Activated CD8-positive, alpha-beta T cell treated with anti-CD3 and anti-CD28 coated beads for 36 hours (primary cell): ENCODE measurements around the gene SCFD2. TPM values are rescaled to one million over a fixed set of nuclear protein-coding genes. Genes with fewer than 3 reads are reported as not detected.

Experiments used
- ATAC-seq: fragments of 200-7000 bp; cut with Tn5 transposase; one replicate; pipeline ENCODE4 v1.10.0; 2021; ENCODE audit warnings: mild to moderate bottlenecking, moderate library complexity
- CTCF ChIA-PET: fragments of 350-600 bp; sonication (Branson Sonifier 250); formaldehyde crosslinking; loops from one replicate; lab custom pipeline; 2021; ENCODE audit warnings: antibody characterized with exemption; lab: Charles Lee
- POLR2A ChIA-PET: fragments of 350-600 bp; sonication (Branson Sonifier 250); formaldehyde crosslinking; loops from one replicate; lab custom pipeline; 2021; ENCODE audit warnings: antibody characterized with exemption; lab: Charles Lee
- DNase-seq: peaks from one replicate; pipeline ENCODE4 v3.0.0-alpha.2; 2020
- H3K27ac Mint-ChIP-seq: one replicate; pipeline ENCODE4 v1.8.0; 2021; ENCODE audit warnings: mild to moderate bottlenecking, mixed read lengths
- H3K27me3 Mint-ChIP-seq: one replicate; pipeline ENCODE4 v1.8.0; 2021; ENCODE audit warnings: mixed read lengths
- H3K36me3 Mint-ChIP-seq: one replicate; pipeline ENCODE4 v1.8.0; 2021; ENCODE audit warnings: low read depth, mixed read lengths
- H3K4me1 Mint-ChIP-seq: one replicate; pipeline ENCODE4 v1.8.0; 2021; ENCODE audit warnings: low read depth, mixed read lengths
- H3K4me3 Mint-ChIP-seq: one replicate; pipeline ENCODE4 v1.8.0; 2021; ENCODE audit warnings: mild to moderate bottlenecking, moderate library complexity, mixed read lengths
- H3K9me3 Mint-ChIP-seq: one replicate; pipeline ENCODE4 v1.8.0; 2021; ENCODE audit warnings: mixed read lengths
- intact Hi-C: fragments of 100-400 bp; cut with micrococcal nuclease; formaldehyde crosslinking; loops from one replicate; pipeline ENCODE4 v1.10.0; 2022
- total RNA-seq, 2 experiments: library from RNA; stranded (reverse); gene quantifications; one replicate each; pipeline ENCODE4 v1.2.3, GENCODE V29; 2021
- TF ChIP-seq, protein P1 (sequence below): fragments of 200-600 bp; IDR thresholded peaks from one replicate; pipeline ENCODE4 v1.8.0; 2022; ENCODE audit warnings: antibody characterized with exemption, mild to moderate bottlenecking

The SCFD2 gene
- total RNA-seq, 2 experiments from 2014 or later = 21.4 to 22.1 TPM

DNA sequence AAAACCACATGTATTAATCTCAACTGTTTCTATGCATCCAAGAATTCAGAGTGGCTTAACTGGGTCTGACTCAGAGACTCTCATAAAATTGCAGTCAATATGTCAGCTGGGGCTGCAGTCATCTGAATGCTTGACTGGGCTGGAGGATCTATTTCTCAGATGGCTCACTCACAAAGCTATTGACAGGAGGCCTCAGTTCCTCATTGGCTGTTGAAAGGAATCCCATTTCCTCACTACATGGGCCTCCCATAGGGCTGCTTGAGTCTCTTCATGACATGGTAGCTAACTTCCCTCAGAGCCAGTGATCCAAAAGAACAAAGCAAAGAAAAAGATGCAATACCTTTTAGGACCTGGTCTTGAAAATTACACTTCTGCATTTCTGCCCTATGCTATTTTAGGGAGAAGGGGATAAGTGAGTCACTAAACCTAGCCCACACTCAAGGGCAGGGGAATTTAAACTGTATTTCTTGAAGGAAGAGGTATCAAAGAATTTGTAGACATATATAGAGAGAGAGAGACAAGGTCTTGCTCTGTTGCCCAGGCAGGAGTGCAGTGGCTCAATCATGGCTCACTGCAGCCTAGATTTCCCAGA is 9.8 kb downstream of the SCFD2 start:
- Mint-ChIP-seq H3K9me3 (no peaks in the 10 kb centered on the region), H3K4me1 (peaks cover 25% of the 10 kb centered on the region), H3K4me3 (no peak overlapping the region), H3K27me3 (no peaks in the 10 kb centered on the region), H3K36me3 (peaks cover 44% of the 10 kb centered on the region), H3K27ac (no peak overlapping the region)
- CTCF ChIA-PET = no interaction called here
- intact Hi-C loops = no loop called here
- TF ChIP-seq, protein P1, sequence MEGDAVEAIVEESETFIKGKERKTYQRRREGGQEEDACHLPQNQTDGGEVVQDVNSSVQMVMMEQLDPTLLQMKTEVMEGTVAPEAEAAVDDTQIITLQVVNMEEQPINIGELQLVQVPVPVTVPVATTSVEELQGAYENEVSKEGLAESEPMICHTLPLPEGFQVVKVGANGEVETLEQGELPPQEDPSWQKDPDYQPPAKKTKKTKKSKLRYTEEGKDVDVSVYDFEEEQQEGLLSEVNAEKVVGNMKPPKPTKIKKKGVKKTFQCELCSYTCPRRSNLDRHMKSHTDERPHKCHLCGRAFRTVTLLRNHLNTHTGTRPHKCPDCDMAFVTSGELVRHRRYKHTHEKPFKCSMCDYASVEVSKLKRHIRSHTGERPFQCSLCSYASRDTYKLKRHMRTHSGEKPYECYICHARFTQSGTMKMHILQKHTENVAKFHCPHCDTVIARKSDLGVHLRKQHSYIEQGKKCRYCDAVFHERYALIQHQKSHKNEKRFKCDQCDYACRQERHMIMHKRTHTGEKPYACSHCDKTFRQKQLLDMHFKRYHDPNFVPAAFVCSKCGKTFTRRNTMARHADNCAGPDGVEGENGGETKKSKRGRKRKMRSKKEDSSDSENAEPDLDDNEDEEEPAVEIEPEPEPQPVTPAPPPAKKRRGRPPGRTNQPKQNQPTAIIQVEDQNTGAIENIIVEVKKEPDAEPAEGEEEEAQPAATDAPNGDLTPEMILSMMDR = no peak
- ATAC-seq (no peak), DNase-seq (no peak)
- POLR2A ChIA-PET = no interaction called here

DNA sequence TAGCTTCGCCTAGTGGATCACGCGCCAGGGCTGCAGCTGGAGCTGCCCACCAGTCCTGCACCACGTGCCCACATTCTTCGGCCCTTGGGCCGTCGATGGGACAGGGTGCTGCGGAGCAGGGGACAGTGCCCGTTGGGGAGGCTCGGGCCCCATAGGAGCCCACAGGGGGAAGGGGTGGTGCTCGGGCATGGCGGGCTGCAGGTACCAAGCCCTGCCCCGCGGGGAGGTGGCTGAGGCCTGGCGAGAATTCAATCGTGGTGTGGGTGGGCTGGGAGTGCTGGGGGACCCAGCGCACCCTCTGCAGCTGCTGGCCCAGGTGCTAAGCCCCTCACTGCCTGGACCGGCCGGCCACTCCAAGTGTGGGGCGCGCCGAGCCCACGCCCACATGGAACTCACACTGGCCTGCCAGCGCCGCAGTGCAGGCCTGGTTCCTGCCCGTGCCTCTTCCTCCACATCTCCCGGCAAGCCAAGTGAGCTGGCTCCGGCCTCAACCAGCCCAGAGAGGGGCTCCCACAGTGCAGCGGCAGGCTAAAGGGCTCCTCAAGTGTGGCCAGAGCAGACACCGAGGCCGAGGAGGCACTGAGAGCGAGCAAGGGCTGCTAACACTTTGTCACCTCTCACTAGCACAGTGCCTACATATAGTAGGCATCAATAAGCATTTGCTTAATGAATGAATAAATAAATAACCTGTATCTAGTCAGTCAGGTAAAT is 11.7 kb downstream of the SCFD2 start:
- POLR2A ChIA-PET = no interaction called here
- CTCF ChIA-PET = no interaction called here
- ATAC-seq (no peak), DNase-seq (no peak)
- no peak overlapping the region for H3K27ac Mint-ChIP-seq
- intact Hi-C loops = no loop called here
- peaks cover 53% of the 10 kb centered on the region for H3K36me3 Mint-ChIP-seq
- no peak overlapping the region for H3K4me3 Mint-ChIP-seq
- H3K4me1 Mint-ChIP-seq = peaks cover 9% of the 10 kb centered on the region
- no peaks in the 10 kb centered on the region for H3K9me3 Mint-ChIP-seq
- TF ChIP-seq, protein P1 = no peak
- H3K27me3 Mint-ChIP-seq = no peaks in the 10 kb centered on the region

DNA sequence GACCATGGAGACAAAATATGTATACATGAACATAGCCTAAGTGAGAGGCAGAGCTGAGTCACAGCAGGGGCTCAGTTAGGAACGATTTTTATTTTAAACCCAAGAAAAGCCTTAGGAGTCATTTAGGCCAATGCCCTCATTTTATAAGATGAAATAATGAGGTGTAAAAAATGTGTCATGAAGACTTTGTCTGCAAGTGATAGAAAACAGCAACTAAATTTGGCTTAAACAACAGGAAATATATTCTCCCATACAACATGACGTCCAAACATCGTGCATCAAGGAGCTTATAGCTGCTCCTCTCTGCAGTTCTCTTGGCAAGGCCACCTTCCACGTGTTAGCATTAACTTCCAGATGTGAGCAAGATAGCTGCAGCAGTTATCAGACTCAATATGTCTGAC is 16.8 kb downstream of the SCFD2 start:
- no peaks in the 10 kb centered on the region for H3K27me3 Mint-ChIP-seq
- H3K36me3 Mint-ChIP-seq = peaks cover 68% of the 10 kb centered on the region
- H3K4me1 Mint-ChIP-seq = no peaks in the 10 kb centered on the region
- DNase-seq = no peak
- POLR2A ChIA-PET = no interaction called here
- no peak for ATAC-seq
- TF ChIP-seq, protein P1 = no peak
- no peak overlapping the region for H3K4me3 Mint-ChIP-seq
- intact Hi-C loops = no loop called here
- peaks cover 8% of the 10 kb centered on the region for H3K9me3 Mint-ChIP-seq
- CTCF ChIA-PET = no interaction called here
- no peak overlapping the region for H3K27ac Mint-ChIP-seq

DNA sequence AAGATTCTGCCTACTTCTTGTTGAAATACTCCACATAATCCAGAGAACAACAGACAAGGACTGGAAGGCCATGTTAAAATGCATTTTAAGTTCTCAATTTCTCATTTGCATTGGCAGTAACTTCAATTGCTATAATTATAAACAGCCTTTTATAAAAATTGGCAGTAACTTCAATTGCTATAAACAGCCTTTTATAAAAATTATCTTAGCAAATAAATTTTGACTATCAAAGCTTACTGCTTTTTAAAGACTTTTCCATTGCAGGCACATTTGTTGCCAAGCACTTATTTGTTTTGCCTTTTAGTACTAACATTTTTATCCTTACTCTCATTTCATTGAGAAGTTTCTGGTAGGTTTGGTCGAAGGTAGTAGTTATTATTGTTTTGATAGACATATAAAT is 17.8 kb downstream of the SCFD2 start:
- TF ChIP-seq, protein P1 = no peak
- Mint-ChIP-seq H3K4me1 (peaks cover 2% of the 10 kb centered on the region), H3K27me3 (no peaks in the 10 kb centered on the region), H3K36me3 (peaks cover 68% of the 10 kb centered on the region), H3K27ac (no peak overlapping the region), H3K9me3 (peaks cover 10% of the 10 kb centered on the region), H3K4me3 (no peak overlapping the region)
- CTCF ChIA-PET = no interaction called here
- POLR2A ChIA-PET = no interaction called here
- ATAC-seq (no peak), DNase-seq (no peak)
- intact Hi-C loops = no loop called here
